ENCODE results near the gene ZNF580. TPM values are rescaled to one million over a fixed set of nuclear protein-coding genes. Genes with fewer than 3 reads are reported as not detected.

Gene ZNF580
- total and polyA plus RNA-seq, 2 of the 13 experiments (the other 11 are each of a cell fraction or from before 2014, with no cell fraction given), result 4.4 to 6.0 TPM

DNA sequence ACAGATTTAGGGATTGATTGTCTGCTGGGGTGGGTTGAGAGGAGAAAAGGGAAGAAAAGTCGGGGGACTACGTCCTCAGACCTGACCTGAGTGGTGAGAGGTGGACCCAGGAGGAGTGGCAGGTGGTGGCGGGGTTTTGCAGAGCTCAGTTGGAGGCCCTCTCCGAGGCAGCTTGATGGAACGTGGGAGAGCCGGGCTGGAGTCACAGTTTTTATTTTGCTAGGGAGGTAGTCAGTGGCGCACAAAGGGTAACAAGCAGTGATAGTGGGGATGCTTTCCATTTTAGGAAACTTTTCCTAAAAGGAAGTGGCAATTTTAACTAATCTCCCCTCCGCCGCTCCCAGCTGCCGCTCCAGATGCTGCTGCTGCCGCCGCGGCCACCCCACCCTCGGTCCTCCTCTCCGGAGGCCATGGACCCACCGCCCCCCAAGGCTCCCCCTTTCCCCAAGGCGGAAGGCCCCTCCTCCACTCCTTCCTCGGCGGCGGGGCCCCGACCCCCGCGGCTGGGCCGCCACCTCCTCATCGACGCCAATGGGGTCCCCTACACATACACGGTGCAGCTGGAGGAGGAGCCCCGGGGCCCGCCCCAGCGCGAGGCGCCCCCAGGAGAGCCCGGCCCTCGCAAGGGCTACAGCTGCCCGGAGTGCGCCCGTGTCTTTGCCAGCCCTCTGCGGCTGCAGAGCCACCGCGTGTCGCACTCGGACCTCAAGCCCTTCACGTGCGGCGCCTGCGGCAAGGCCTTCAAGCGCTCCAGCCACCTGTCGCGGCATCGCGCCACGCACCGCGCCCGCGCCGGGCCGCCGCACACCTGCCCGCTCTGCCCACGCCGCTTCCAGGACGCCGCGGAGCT lies 1.6 kb downstream of the ZNF580 start:
- ATAC-seq, result peak; percentile 20
- TF ChIP-seq ZFYVE20 (CRISPR knock-in tag; IDR thresholded peaks at IDR 0.05; ENCODE audit: borderline replicate concordance, low read depth), result peak; percentile 72; the same call in 1 of the 2 replicates
- TF ChIP-seq HNRNPK (IDR thresholded peaks at IDR 0.05; ENCODE audit: low read depth, low read length, poor library complexity, severe bottlenecking), result peak; percentile 27
- TF ChIP-seq MYC (CRISPR knock-in tag; IDR thresholded peaks at IDR 0.05; ENCODE audit: borderline replicate concordance), result peak; percentile 3; the same call in 1 of the 2 replicates
- TF ChIP-seq SAP130 (CRISPR knock-in tag; IDR thresholded peaks at IDR 0.05; ENCODE audit: low read depth), result peak; percentile 17; the same call in 1 of the 2 replicates
- TF ChIP-seq ZNF253 (CRISPR knock-in tag; IDR thresholded peaks at IDR 0.05; ENCODE audit: borderline replicate concordance), result peak; percentile 41; the same call in 1 of the 2 replicates
- no peak for TF ChIP-seq FOXO4 (CRISPR knock-in tag; conservative IDR thresholded peaks at IDR 0.05)
- TF ChIP-seq ZSCAN31 (CRISPR knock-in tag; IDR thresholded peaks at IDR 0.05; ENCODE audit: low read depth), result no peak
- 0 out of 2 replicates have a peak, but pooled peaks have one; percentile 12 for TF ChIP-seq ZNF564 (CRISPR knock-in tag; IDR thresholded peaks at IDR 0.05)
- no peak for TF ChIP-seq E2F5 (CRISPR knock-in tag; conservative IDR thresholded peaks at IDR 0.05)
- TF ChIP-seq SKI (IDR thresholded peaks at IDR 0.05; ENCODE audit: partially characterized antibody), result no peak
- 0 out of 2 replicates have a peak, but pooled peaks have one; percentile 56 for TF ChIP-seq CHCHD3 (CRISPR knock-in tag; IDR thresholded peaks at IDR 0.05)
- no peak for TF ChIP-seq REPIN1 (CRISPR knock-in tag; IDR thresholded peaks at IDR 0.05; ENCODE audit: borderline replicate concordance, low read depth)
- TF ChIP-seq ZFY (CRISPR knock-in tag; IDR thresholded peaks at IDR 0.05), result peak; percentile 22
- TF ChIP-seq TMF1 (CRISPR knock-in tag; IDR thresholded peaks at IDR 0.05; ENCODE audit: low read depth), result 0 out of 2 replicates have a peak, but pooled peaks have one; percentile 14
- TF ChIP-seq ZNF674 (CRISPR knock-in tag; IDR thresholded peaks at IDR 0.05; ENCODE audit: low read depth), result 0 out of 2 replicates have a peak, but pooled peaks have one; percentile 27

More for the DNA sequence above, 1.6 kb downstream of the ZNF580 start:
- ChIA-PET POLR2A (interaction anchor here (0.5 to 1.9 kb wide), 5 partner anchors 9 to 166 kb away, joined by 3 to 19 read pairs (median 8); partner anchors contain the start of genes U2AF2, ZNF628 and ZNF784), CTCF (ENCODE audit: low intra/inter-chr PET ratio, low total read pairs) (interaction anchor here (1.7 kb wide), 1 partner anchor 11 kb away, joined by 4 read pairs; no protein-coding TSS in a partner anchor)
- Histone ChIP-seq H3K4me3 (replicated peaks in 1 of 3; ENCODE audit: insufficient read depth in 1 of 3, low read depth in 2 of 3, low read length in 3 of 3) (peak overlapping the region; percentile 92 to 96 (median 92)), H3K27me3 (ENCODE audit: control insufficient read depth in 1 of 2, insufficient read depth in 2 of 2, low read length in 2 of 2) (no peaks in the 10 kb centered on the region; a peak in 1 of 5 replicates), H4K20me1 (ENCODE audit: insufficient read depth, low read length) (no peaks in the 10 kb centered on the region), H3K4me2 (ENCODE audit: low read depth, low read length) (peak overlapping the region; percentile 96), H3K9me3 (ENCODE audit: low read length) (no peaks in the 10 kb centered on the region), H3K36me3 (replicated peaks in 1 of 2; ENCODE audit: control insufficient read depth in 1 of 2, insufficient read depth in 2 of 2, low read length in 2 of 2) (peaks cover 0 to 10% of the 10 kb centered on the region in 2 experiments; a peak in 2 of 5 replicates), H2AFZ (ENCODE audit: low read length) (no peak overlapping the region), H3K4me1 (ENCODE audit: insufficient read depth, low read length) (peaks cover 55% of the 10 kb centered on the region), H3K9ac (ENCODE audit: insufficient read depth, low read depth, low read length) (peak overlapping the region; percentile 84), H3K27ac (ENCODE audit: extremely low read length, insufficient read depth, low read length) (peak overlapping the region; percentile 79), H3K79me2 (ENCODE audit: insufficient read depth, low read length) (peaks cover 39% of the 10 kb centered on the region)
- intact Hi-C loops (cut with micrococcal nuclease; ENCODE audit: unreplicated experiment) (no loop called here), in situ Hi-C loops (cut with HindIII; ENCODE audit: extremely low pct_ligation_motif_present, low pct_unique_long_range_greater_than_20kb) (no loop called here)
- BruUV-seq (replicated peaks), result no TSS peak
- no peak for FAIRE-seq
- no peak for DNase-seq (ENCODE audit: low spot score)
- WGBS (ENCODE audit: low lambda C conversion rate), result 3% methylated on average over 16 of the region's 65 CpGs
